Right atrium auricular region (tissue), 2 donors: ENCODE measurements around the gene DYRK1B. TPM values are rescaled to one million over a fixed set of nuclear protein-coding genes. Genes with fewer than 3 reads are reported as not detected.

Experiments
- DNase-seq: peaks from one replicate; pipeline ENCODE4 v3.0.0-alpha.2; 2019; ENCODE audit warnings: low spot score
- H3K27ac ChIP-seq, 2 donors: fragments of 200-600 bp; sonication (generic); 1 replicate in 1 of 2; 2 replicates in 1 of 2; pipeline ENCODE4 v1.5.1; 2016 to 2019
- H3K27me3 ChIP-seq, 2 donors: fragments of 200-600 bp; sonication (generic); one replicate each; pipeline versions ENCODE4 v1.5.1 to v1.6.0; 2017 to 2019
- H3K36me3 ChIP-seq: fragments of 200-600 bp; sonication (generic); one replicate; pipeline ENCODE4 v1.5.1; 2016
- H3K4me1 ChIP-seq, 2 donors: fragments of 200-600 bp; sonication (generic); one replicate each; pipeline versions ENCODE4 v1.5.1 to v1.6.0; 2017 to 2019
- H3K4me3 ChIP-seq, 2 donors: fragments of 200-600 bp; sonication (generic); 1 replicate in 1 of 2; 2 replicates in 1 of 2; pipeline ENCODE4 v1.5.1; 2017 to 2019; ENCODE audit warnings: mild to moderate bottlenecking in 1 of 2, moderate library complexity in 1 of 2
- H3K9me3 ChIP-seq, 2 donors: fragments of 200-600 bp; sonication (generic); one replicate each; pipeline ENCODE4 v1.5.1; 2019
- total RNA-seq, 2 donors: library from RNA; depleted of rRNA; stranded (reverse); fragments of >200 nt; gene quantifications; one replicate each; pipeline ENCODE4 v1.1.0, GENCODE V29; 2016
- TF ChIP-seq, protein P1 (sequence below), 2 donors: fragments of 200-600 bp; sonication (generic); IDR thresholded peaks; one replicate each; pipeline ENCODE4 v1.5.1; 2019; ENCODE audit warnings: antibody characterized with exemption in 2 of 2

DYRK1B gene
- total RNA-seq, 2 donors from 2014 or later: 11.1 to 14.5 TPM

DNA sequence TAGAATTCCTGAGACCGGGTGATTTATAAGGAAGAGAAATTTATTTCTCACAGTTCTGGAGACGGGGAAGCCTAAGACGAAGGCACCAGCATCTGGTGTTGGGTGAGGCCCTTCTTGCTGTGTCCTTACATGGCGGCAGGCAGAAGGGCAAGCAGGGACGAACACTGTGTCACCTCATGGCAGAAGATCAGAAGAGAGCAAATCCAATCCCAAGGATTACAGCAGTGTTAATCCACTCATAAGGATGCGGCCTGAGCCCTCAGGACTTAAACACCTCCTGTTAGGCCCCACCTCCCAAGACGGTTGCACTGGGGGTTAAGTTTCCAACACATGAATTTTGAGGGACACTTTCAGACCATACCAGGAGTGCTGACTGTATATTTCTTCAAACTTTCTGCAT, 18.9 kb upstream of the DYRK1B start:
- Histone ChIP-seq H3K27ac (no peak overlapping the region), H3K4me1 (no peaks in the 10 kb centered on the region), H3K9me3 (no peaks in the 10 kb centered on the region), H3K4me3 (no peak overlapping the region), H3K36me3 (no peaks in the 10 kb centered on the region), H3K27me3 (no peaks in the 10 kb centered on the region)
- TF ChIP-seq, protein P1, sequence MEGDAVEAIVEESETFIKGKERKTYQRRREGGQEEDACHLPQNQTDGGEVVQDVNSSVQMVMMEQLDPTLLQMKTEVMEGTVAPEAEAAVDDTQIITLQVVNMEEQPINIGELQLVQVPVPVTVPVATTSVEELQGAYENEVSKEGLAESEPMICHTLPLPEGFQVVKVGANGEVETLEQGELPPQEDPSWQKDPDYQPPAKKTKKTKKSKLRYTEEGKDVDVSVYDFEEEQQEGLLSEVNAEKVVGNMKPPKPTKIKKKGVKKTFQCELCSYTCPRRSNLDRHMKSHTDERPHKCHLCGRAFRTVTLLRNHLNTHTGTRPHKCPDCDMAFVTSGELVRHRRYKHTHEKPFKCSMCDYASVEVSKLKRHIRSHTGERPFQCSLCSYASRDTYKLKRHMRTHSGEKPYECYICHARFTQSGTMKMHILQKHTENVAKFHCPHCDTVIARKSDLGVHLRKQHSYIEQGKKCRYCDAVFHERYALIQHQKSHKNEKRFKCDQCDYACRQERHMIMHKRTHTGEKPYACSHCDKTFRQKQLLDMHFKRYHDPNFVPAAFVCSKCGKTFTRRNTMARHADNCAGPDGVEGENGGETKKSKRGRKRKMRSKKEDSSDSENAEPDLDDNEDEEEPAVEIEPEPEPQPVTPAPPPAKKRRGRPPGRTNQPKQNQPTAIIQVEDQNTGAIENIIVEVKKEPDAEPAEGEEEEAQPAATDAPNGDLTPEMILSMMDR (IDR thresholded peaks at IDR 0.05): no peak
- no peak for DNase-seq

DNA sequence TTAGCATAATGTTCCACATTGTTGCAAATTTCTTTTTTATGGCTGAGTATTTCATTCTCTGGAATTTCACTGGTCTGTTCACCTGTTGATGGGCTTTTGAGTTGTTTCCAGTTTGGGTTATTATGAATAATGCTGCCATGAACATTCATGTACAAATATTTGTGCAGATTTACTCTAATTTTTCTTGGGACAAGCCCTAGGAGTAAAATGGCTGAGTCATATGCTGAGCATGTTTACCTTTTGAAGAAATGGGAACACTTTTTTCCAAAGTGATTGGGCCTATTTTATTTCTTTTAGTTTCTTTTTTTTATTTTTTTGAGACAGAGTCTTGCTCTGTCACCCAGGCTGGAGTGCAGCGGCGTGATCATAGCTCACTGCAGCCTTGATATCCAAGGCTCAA, 16.9 kb upstream of the DYRK1B start:
- TF ChIP-seq, protein P1 (IDR thresholded peaks at IDR 0.05): no peak
- Histone ChIP-seq H3K27ac (no peak overlapping the region), H3K36me3 (no peaks in the 10 kb centered on the region), H3K9me3 (no peaks in the 10 kb centered on the region), H3K4me1 (peaks cover 0 to 9% of the 10 kb centered on the region in 2 donors), H3K27me3 (no peaks in the 10 kb centered on the region), H3K4me3 (no peak overlapping the region)
- no peak for DNase-seq

DNA sequence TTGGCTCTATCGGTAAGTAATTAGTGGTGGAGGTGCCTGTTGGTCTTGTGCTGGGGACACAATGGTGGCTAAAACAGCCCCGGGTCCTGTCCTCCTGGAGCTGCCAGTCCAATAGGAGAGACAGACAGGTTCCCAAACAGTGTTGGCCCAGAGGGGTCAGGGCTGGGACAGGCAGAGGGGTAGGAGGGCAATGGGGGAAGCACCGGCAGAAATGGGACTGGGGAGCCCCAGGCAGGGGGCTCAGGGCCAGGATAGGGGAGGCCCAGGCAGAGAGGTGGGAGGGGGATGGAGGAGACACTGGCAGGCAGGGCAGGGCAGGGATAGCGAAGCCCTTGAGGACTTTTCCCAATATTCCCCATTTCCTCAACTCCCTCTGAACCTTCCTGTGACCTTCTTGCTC, 14.4 kb upstream of the DYRK1B start:
- peaks cover 0 to 27% of the 10 kb centered on the region in 2 donors for H3K4me1 ChIP-seq
- no peaks in the 10 kb centered on the region for H3K27me3 ChIP-seq
- no peak overlapping the region for H3K27ac ChIP-seq
- no peak overlapping the region for H3K4me3 ChIP-seq
- no peaks in the 10 kb centered on the region for H3K36me3 ChIP-seq
- no peak for DNase-seq
- TF ChIP-seq, protein P1 (IDR thresholded peaks at IDR 0.05): no peak
- H3K9me3 ChIP-seq: no peaks in the 10 kb centered on the region

DNA sequence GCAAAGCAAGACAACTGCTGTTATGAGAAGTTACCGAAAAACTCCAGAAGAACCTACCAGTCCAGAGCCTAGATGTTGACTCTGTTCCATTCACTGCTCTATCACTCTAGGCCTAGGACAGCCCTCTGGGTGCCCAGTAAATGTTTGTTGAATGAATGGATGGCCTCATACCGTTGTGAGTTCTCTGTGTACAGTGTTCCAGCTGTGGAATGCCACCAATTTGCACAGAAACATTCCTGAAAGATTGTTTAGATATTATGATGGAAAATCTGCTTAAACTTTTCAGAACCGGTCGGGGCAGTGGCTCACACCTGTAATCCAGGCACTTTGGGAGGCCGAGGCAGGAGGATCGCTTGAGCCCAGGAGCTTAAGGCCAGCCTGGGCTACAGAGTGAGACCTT, 13.6 kb upstream of the DYRK1B start:
- TF ChIP-seq, protein P1 (IDR thresholded peaks at IDR 0.05): no peak
- Histone ChIP-seq H3K9me3 (no peaks in the 10 kb centered on the region), H3K4me1 (peaks cover 0 to 32% of the 10 kb centered on the region in 2 donors), H3K27ac (no peak overlapping the region), H3K27me3 (no peaks in the 10 kb centered on the region), H3K4me3 (no peak overlapping the region), H3K36me3 (no peaks in the 10 kb centered on the region)
- no peak for DNase-seq

DNA sequence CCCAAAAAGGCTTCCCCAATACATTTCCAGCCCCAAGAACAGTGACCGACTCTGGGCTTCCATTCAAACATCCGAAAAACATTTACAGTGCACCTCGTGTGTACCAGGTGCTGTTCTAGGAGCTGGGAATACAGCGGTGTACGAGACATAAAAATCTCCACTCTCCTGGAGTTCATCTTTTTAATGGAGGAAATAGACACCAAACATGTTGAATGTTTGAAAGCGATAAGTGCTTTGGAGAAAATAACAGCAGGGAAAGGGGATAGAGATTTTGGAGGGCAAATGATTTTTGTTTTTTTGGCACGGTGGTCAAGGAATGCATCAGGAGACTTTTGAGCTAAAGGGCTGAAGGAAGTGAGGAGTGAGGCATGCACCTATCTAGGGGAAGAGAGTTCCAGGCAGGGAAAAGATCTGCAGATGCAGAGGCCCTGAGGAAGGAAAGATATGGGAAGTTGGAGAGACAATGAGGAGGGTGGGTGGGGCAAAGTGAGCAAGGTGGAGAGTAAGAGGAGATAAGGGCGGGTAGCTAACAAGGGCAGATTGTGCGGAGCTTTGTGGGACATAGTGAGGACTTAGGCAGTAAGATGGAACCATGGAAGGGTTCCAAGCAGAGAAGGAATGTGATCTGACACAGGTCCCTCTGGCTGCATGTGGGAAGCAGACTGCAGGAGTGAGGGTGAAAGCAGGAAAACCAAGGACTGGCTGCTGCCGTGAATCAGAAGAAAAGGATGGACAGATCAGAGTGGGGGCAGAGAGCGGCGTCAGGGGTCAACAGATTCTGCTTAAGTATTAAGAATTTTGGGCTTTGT, 12.9 kb upstream of the DYRK1B start:
- Histone ChIP-seq H3K27ac (peak overlapping the region; percentile 81 to 82), H3K27me3 (no peaks in the 10 kb centered on the region), H3K36me3 (no peaks in the 10 kb centered on the region), H3K4me3 (peak overlapping the region; percentile 75), H3K4me1 (peaks cover 0 to 33% of the 10 kb centered on the region in 2 donors), H3K9me3 (no peaks in the 10 kb centered on the region)
- no peak for DNase-seq
- TF ChIP-seq, protein P1 (IDR thresholded peaks at IDR 0.05): no peak
